NCI-H2227 treated with DMSO at 0.1 percent for 48 hours (cell line): ENCODE data around the gene ZPR1.
"Not testable (repeated sequence)": the region's sequence is repeated elsewhere in the genome, so short reads cannot be mapped to it uniquely, and the experiment has no call there.

ENCODE experiments used
- DNase-seq: peaks from one replicate; lab custom pipeline; 2025; lab: John Stamatoyannopoulos, UW

Gene ZPR1

DNA sequence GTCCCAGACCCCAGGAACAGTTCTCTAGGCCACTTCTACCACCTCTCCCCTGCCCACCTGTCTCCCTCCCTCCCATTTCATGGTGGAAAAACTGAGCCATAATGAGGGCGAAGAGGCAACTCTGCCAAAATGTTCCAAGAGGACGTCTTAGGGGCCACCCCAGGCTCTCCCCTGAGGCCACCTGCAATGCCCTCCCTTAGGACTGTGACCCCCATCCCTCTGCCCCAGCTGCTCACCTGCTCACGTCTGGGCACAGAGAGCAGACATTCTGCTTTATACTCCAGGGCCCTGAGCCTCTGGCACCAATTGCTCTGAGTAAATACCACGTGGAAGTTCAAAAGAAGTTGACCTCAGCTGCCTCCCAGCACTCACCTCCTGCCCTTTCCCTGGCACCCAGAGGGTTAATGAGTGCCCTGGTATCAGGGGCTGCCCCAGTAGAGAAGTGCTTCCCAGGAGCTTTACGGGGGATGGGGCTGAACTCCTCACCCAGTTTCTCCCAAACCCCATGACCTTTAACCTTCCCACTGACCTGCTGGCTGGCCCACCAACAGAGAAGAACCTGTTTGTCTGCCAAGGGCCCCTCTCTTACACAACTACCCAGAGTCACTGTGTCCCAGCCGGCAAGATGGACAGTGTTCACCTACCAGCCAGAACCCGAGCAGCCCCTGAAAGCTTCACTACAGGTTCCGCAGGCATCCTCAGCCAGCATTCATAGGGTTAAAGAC, 4.5 kb upstream of the ZPR1 start:
- DNase-seq: no peak

DNA sequence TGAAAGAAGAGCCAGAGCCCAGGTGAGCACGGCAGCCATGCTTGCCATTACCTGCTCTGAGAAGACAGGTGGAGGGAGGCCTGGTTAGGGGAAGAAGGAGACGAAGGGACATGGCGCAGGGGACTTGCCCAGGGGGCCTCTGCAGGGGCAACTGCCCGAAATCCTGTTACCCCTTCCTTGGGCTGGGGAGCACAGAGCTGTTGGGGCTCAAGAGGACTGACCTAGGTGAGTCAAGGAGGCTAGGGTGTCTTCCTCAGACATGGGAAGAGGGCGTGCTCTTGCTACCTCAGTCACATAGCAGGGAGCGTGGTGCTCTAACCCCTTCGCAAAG, 4.0 kb upstream of the ZPR1 start, which contains the start of gene APOA5:
Gene APOA5, minus strand, starts transcription at position 67 of the 331 bp plus-strand sequence. Its CDS starts 19 bp downstream, at position 48.
- no peak for DNase-seq

DNA sequence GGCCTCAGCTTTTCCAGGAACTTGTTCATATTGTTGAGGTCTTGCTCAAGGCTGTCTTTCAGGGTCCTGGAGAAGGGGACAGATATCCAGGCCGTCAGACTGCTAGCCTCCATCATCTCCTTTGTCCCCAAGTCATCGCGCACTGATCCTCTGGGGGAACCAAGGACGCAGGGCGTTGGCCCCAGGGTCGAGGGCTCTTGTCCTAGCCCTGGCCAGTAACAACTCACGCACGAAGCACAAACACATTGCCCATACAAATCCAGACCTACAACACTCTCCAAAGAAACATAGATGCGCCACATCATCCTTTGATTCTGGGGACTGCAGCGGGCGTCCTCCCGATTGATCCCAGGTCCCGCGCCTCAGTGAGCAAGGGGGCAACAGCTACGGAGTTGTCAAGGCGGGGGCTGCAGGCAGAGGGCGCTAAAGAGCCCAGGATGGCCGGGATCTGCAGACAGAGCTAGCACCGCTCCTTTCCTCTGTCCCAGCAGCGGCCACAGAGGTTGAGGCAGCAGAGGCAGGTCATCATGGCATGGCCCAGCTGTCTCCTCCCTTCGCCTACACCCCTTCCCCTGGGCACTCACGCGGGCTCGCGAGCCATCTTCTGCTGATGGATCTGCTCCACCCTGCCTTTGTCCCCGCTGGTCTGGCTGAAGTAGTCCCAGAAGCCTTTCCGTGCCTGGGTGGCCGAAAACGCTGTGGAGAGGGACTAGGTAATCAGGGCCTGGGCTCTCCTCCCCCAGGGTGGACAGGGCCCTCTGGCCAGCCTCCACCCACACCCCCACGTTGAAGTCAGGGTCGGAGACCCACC, 3.4 kb upstream of the ZPR1 start:
- DNase-seq: no peak

DNA sequence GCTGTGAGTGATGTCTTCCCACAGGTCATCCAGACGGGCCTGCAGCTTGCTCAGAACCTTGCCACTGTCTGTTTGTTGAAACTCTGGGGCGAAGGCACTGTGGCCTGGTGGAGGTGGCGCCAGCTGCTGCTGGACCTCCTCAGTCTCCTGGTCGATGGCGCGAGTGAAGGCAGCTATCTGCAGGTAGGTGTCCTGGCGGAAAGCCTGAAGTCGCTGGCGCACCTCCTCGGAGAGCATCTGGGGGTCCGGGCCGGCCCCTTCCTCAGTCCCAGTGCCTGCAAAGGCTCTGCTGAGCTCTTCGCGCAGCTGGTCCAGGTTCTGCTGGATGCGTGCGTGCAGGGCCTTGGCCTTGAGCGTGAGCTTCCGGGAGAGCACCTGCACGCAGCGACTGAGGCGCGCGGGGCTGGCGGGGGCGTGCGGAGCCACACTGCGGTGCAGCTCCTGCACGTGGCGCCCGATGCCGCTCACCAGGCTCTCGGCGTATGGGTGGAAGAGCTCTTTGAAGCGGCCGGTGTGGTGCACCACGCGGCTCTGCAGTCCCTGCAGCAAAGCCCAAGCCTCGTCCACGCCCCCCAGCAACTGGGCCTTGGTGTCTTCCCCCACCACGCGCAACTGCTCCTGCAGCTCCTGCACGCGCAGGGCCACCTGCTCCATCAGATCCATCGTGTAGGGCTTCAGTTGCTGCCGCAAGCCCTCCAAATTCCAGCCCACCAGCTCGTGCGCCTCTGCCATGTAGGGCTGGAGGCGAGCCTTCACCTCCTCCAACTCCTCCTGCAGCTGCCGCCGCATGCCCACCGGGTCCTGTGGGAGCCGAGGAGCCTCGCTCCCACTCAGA, 2.6 kb upstream of the ZPR1 start:
- no peak for DNase-seq

DNA sequence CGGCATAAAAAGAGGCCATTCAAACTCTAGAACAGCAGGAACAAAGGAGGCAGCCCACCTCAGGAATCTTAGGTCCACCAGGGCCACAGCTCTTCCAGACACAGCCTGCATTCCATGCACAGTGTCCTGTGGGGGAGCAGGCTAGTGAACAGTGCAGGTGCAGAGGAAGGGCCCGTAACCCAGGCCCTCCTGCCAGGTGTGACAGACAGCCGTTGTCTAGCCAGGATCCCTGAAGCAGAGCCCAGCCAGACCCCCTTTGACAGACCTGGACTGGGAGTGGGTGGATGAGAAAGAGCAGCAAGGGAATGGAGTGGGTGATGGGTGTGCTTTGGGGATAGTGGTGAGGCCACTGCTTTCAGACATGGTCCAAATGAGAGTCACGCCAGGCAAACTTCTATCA, 1.2 kb upstream of the ZPR1 start:
- no peak for DNase-seq

DNA sequence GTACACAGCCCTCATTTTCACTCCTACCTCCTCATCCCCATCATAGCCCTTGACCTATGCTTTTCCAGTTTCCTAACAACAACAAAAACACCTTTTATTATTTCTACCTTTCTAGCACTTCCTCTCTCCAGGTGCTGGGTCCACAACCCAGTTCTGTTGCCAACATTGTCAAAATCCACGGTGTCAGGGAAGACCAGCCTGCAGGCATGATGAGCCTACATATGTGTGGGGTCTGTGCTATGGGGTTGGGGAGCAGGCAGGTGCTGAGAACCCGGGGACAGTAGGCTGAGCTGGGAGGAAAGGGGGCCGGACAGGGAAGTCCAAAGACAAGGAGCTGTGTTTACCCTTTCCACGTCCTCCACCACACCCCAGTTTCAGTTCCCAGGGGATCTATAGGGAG, 711 bp upstream of the ZPR1 start:
- DNase-seq: no peak

DNA sequence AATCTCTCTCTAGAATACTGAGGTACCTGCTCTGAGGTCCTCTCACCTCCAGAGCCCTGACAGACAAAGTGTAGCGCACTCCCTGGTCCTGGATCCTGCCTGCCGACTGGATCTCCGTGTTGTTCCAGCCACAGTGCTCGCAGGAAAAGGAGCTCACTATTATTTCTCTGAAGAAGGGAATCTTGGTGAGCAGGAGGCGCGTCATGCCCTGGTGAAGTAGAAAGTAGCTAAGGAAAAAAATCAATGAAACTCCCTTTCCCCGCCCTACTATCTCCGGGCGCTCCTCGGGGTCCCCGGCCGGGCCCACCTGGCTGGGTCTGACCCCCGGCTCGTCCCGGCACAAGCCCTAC, 412 bp downstream of the ZPR1 start:
- no peak for DNase-seq

DNA sequence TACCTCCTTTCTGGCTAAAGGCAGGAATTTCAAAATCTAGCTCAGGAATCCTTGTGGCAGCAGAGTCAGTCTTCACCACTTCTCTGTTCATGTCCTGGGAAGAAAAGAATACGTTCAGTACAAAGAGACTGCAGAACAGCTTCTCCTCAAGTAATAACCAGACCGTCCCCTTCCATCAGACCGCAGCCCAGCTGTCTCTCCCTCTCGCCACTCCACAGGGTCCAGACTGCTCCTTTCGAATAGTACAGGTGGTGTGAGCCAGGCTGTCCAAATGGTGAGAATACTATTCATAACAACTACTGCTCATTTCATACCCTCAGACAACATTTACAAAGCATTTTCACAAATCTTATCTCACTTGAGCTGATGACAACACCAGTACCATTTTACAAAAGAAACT, 857 bp downstream of the ZPR1 start:
- DNase-seq: no peak

DNA sequence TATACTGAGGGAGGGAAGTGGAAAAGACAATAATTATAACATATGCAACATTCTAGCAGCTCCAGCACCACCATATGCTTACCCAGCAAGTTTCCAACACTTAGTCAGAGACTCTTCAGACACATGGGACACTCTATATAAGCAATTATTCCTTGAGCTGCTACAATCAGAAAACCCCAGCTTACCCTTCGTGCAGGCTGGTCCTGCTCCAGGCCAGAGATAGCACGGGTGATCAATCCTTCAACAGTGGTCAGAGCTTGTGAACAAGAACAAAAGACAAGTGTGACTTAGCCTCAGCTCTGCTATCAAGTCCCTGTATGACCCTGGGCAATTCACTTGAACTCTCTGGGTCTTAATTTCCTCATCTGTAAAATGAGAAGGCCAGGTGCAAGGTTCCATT, 1.5 kb downstream of the ZPR1 start:
- DNase-seq: no peak

DNA sequence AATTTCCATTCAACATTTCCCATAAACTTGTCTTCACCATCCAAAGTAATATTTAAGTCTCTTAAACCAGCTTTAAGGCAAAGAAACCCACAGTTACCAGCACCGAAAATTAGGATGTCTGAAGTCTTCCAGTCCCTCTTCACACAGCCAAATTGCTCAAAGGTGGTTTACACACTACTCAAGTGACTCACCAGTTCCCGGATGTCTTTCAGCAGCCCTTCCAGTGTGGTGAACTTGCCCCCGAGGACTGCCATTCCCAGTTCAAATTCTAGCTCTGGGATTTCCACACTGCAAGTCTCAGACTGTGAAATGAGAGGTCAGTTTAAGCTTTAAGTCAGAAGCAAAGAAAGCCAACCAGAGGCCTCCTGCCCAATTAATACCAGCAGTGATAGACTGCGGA, 5.1 kb downstream of the ZPR1 start:
- DNase-seq: no peak

DNA sequence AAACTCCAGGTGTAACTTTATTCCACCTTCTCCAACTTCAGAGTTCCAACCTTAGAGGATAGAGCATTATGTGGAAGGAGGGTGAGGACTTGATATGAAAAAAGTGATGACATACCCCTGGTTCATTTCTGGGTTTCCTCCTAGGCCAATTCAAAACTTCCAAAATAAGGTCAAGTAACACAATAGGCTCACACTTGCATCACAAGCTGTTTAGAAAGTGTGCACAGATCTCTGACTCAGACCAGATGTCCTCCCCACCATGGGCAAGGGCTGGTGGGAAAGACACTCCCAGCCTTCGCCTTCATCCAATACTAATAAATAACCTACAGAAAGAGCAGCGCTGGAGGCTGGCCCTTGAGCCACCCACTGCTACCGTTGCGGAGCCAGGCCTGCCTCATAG, 9.3 kb downstream of the ZPR1 start:
- no peak for DNase-seq

DNA sequence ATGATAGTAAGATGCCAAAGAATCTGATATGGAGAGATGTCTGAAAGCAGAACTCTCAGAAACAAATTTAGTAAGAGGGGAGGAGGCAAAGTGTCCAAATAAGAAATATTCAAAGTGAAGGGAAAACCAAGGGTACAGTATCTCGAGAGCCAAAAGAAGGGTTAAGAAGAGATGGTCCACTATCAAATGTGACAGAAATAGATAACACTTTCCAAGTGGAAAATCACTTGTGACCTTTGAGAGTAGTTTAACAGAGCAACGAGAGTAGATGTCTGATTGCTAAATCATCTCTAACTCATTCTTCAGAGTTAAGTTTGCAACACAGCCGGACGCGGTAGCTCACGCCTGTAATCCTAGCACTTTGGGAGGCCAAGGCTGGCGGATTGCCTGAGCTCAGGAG, 10.8 kb downstream of the ZPR1 start:
- no peak for DNase-seq

DNA sequence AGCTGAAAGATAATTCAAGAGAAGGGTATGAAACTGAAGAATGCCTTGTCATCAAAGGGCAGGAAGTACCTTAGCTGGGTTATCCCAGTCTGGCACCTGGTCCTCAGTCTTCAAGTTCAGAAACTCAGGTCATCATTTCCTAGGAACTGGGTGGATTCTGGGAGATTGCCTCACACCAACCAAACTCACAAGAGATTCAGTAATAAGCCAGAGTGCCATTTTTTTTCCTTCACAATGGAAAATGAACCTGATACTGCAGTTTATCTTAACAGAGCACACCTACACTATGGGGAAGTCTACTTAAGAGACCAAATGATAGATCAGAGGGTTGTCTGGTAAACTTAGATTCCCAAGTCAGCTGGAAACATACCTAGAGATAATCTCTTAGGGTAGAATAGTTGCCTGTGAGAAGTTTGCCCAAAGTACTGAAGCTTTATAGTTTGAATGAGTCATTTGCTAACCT, 11.3 kb downstream of the ZPR1 start:
- DNase-seq: no peak

DNA sequence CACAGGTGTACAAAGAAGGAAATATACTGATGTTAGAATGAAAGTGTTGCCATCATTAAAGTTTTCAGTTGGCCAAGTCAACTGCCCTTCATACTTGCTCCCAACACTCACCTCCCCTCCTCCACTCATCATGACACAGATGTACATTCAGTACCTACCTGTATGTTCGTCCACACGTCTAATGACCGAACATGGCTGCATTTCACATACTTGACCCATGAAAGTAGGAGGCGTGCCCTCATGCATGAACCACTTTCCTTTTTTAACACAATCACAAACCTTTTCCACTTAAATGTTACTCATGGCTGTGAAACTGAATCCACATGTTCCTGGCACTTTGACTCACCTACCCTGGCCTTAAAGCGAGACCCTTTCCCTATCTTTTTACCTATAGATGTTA, 11.8 kb downstream of the ZPR1 start:
- DNase-seq: no peak

DNA sequence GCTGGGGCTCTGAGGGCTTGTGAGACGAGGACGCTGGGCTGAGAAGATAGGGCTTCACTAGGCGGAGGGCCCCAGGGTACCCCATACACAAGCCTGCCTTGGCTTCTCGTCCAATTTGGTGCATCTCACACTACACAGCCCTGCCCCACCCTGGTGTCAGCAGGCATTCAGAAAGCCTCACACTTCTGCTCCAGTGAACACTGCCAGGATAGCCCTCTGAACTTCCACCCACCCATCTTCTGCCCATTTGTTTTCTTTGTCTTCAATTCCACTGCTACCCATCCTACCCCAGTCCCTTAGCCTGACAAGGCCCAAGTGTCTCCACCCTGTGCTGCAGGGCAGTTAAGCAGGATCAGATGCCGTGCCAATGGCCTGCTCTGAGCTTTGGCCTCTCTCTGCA, 13.2 kb downstream of the ZPR1 start:
- DNase-seq: no peak

DNA sequence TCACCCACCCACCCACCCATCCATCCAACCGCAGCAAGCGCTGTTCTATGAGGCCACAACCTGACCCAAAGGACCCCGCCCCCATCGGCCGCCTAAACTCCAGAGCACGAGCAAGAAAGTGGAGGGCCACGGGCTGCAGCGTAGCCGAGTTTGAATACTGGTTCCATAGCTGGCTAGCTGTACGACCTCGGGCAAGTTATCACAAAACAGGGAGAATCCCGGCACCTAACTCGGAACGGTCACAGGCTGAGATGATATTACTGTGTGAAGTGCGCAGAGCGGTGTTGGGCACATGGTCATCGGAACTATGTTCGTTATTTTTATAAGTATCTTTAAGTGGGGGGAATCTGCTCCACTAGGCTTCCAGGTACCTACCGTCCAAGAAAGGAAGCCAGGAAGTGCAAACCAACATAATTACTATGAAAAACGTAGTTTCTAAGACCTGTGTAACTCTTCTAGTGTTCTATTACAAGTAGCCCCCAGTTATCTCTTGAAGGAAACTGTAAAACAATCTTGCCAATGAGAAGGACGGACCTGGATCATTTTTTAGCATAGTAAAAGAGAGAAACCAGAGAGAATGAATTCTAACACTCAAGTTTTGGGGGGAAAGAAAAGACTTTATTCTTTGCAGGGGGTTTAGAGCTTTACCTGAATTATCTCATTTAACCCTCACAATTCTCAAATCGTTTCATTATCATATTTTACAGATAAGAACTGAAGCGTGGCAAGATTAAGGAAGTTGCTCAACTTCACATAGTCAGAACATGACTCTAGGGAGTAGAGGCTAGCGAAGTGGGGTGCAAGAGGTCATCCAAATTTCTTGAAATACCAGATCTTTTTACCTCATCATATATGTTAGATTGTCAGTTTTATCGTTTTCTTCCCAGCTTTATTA, 14.4 kb downstream of the ZPR1 start:
- DNase-seq: peak; percentile 36

DNA sequence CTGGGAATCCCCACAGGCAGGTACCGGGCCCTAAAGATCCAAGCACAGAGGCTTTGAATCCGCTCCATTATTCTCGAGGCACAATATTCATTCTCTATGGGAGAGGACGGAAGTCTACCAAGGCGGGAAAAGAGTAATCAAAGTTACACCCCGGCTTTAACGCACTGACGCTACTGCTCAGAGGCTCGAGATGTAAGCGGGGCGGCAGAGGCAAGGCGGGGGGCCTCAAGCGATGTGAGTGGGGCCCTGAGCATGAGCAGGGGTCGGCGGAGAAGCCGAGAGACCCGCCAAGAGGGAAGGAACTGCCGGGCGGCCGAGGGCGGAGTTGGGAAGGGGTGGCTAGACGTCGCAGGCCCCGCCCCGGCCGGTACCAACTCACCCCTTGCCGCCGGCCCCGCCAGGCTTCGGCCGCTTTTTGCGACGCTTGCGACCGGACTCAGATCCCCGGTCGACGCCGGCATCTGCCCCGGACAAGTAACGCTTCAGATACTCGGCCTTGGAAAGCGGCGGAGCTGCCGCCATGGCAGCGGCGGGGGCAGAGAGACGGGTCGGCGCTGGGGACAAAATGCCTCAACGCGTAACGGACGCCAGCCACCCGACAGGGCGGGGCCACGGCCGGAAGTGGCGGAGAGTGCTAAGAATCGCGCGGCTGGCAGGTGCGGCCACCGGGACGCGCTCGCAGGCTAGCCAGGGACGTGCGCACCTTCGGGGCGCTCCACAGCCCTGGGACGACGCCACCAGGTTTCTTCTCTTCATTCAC, 15.2 kb downstream of the ZPR1 start, which contains the start of gene BUD13:
Gene BUD13, minus strand, starts transcription at position 545 of the 760 bp plus-strand sequence. Its CDS starts 23 bp downstream, at position 522.
- DNase-seq: peak; percentile 81

DNA sequence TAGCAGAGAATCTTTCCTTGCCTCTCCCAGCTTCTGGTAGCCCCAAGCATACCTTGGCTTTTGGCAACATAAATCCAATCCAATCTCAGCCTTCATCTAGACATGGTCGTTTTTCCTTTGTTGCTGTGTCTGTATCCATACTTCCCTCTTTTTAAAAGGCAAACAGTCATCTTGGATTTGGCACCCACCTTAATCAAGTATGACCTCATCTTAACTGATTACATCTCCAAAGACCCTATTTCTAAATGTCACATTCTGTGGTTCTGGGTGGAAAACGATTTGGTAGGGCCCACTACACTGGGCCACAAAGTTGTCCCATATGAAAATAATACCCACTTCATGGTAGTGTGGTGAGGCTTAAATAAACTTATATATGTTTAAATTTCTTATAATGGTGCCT, 15.9 kb downstream of the ZPR1 start:
- no peak for DNase-seq

DNA sequence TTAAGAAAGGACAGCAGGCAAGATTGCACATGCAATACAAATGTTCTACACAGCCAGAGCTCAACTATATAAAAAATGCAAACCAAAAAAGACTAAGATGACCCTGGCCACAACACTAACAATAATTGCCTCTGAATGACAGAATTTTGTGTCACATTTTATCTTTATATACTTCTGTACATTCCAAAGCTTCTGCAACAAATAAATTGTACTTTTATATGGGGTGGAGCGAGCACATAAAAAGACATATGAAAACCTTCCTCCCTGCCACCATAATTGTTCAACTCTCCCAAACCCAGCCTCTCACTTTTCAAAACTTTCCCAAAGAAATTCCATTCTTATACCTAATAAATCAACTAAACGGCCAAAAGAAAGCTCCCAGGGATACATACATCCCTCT, 25.7 kb downstream of the ZPR1 start:
- no peak for DNase-seq

DNA sequence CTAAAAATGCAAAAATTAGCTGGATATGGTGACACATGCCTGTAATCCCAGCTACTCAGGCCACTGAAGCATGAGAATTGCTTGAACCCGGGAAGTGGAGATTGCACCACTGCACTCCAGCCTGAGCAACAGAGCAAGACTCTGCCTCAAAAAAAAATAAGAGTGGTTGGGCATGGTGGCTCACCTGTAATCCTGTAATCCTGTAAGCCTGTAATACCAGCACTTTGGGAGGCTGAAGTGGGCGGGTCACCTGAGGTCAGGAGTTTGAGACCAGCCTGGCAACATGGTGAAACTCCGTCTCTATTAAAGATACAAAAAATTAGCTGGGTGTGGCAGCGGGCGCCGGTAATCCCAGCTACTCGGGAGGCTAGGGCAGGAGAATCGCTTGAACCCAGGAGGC, 31.8 kb downstream of the ZPR1 start:
- DNase-seq: not testable (repeated sequence)
